ENCODE results near the gene SLC22A4.

Gene SLC22A4

GRCh38 chr5:132262882-132263547, 31.2 kb upstream of the SLC22A4 start:
- DNase-seq, result no peak

- no peak for DNase-seq
Measured at GRCh38 chr5:132263548-132264261, 30.5 kb upstream of the SLC22A4 start.

GRCh38 chr5:132264546-132265335, 29.5 kb upstream of the SLC22A4 start:
- no peak for DNase-seq

- DNase-seq, result no peak
Measured at GRCh38 chr5:132265336-132266030, 28.7 kb upstream of the SLC22A4 start.

- no peak for DNase-seq
Measured at GRCh38 chr5:132266031-132266835, 28.0 kb upstream of the SLC22A4 start.

GRCh38 chr5:132266836-132267160, 27.4 kb upstream of the SLC22A4 start:
- no peak for DNase-seq

GRCh38 chr5:132267166-132267739, 26.9 kb upstream of the SLC22A4 start:
- DNase-seq, result no peak

GRCh38 chr5:132267931-132268768, 26.0 kb upstream of the SLC22A4 start:
- DNase-seq, result no peak

GRCh38 chr5:132268769-132269551, 25.2 kb upstream of the SLC22A4 start:
- DNase-seq, result no peak

- DNase-seq, result no peak
Measured at GRCh38 chr5:132269635-132270334, 24.4 kb upstream of the SLC22A4 start.

GRCh38 chr5:132270335-132270665, 23.9 kb upstream of the SLC22A4 start:
- no peak for DNase-seq

- peak; percentile 27 for DNase-seq
Measured at GRCh38 chr5:132270706-132271105, 23.5 kb upstream of the SLC22A4 start.

- no peak for DNase-seq
Measured at GRCh38 chr5:132271251-132272246, 22.6 kb upstream of the SLC22A4 start.

- DNase-seq, result no peak
Measured at GRCh38 chr5:132272311-132273210, 21.6 kb upstream of the SLC22A4 start.

- no peak for DNase-seq
Measured at GRCh38 chr5:132273631-132274030, 20.6 kb upstream of the SLC22A4 start.

- DNase-seq, result no peak
Measured at GRCh38 chr5:132274050-132274792, 20.0 kb upstream of the SLC22A4 start.
